Mucosa of rectum (tissue), 2 donors: ENCODE results near the gene IL10RB.
"Not testable (repeated sequence)": the region's sequence is repeated elsewhere in the genome, so short reads cannot be mapped to it uniquely, and the experiment has no call there.

ENCODE experiments used
- H3K27ac ChIP-seq, 2 donors: one replicate each; pipeline ENCODE4 v1.7.0; 2013; ENCODE audit warnings: inconsistent platforms in 2 of 2, low read depth in 2 of 2, low read length in 2 of 2
- H3K27me3 ChIP-seq, 2 donors: one replicate each; pipeline ENCODE4 v1.7.0; 2013; ENCODE audit warnings: low read length in 2 of 2; ENCODE audit not compliant: control insufficient read depth in 2 of 2, insufficient read depth in 2 of 2
- H3K36me3 ChIP-seq, 2 donors: one replicate each; pipeline ENCODE4 v1.7.0; 2013; ENCODE audit warnings: low read length in 2 of 2; ENCODE audit not compliant: control insufficient read depth in 2 of 2, insufficient read depth in 2 of 2
- H3K4me1 ChIP-seq, 2 donors: one replicate each; pipeline ENCODE4 v1.7.0; 2013; ENCODE audit warnings: low read length in 2 of 2, mild to moderate bottlenecking in 1 of 2; ENCODE audit not compliant: control insufficient read depth in 2 of 2, insufficient read depth in 2 of 2
- H3K4me3 ChIP-seq, 2 donors: one replicate each; pipeline ENCODE4 v1.7.0; 2013; ENCODE audit warnings: low read length in 2 of 2
- H3K9ac ChIP-seq, 2 donors: one replicate each; pipeline ENCODE4 v1.7.0; 2013; ENCODE audit warnings: low read length in 2 of 2, low read depth in 1 of 2, mild to moderate bottlenecking in 1 of 2
- H3K9me3 ChIP-seq, 2 donors: one replicate each; pipeline ENCODE4 v1.7.0; 2013; ENCODE audit warnings: low read length in 2 of 2; ENCODE audit not compliant: control insufficient read depth in 2 of 2
- donor health status: healthy.
- donor health status: Normal muscosa, but diverticular disease.

IL10RB gene

GRCh38 chr21:33266050-33266788, at the start of gene IL10RB:
Gene IL10RB (plus strand): TSS chr21:33266367. CDS start chr21:33266466, 99 bp downstream.
- H3K27me3 ChIP-seq: no peaks in the 10 kb centered on the region
- peak within 1 kb of the TSS; percentile 90 to 94 for H3K27ac ChIP-seq
- peaks cover 36 to 38% of the 10 kb centered on the region in 2 donors for H3K4me1 ChIP-seq
- H3K36me3 ChIP-seq: peaks cover 8 to 11% of the 10 kb centered on the region in 2 donors
- peak within 1 kb of the TSS; percentile 71 to 92 for H3K4me3 ChIP-seq
- peak within 1 kb of the TSS; percentile 86 to 99 for H3K9ac ChIP-seq
- H3K9me3 ChIP-seq: no peaks in the 10 kb centered on the region

- H3K27ac ChIP-seq: peak overlapping the region in 1 of 2 donors; percentile 80
- no peaks in the 10 kb centered on the region for H3K27me3 ChIP-seq
- no peak overlapping the region for H3K4me3 ChIP-seq
- no peak overlapping the region for H3K9ac ChIP-seq
- H3K36me3 ChIP-seq: no peaks in the 10 kb centered on the region
- H3K9me3 ChIP-seq: no peaks in the 10 kb centered on the region
- peaks cover 0 to 3% of the 10 kb centered on the region in 2 donors for H3K4me1 ChIP-seq
Measured at GRCh38 chr21:33217138-33217520, 49.0 kb upstream of the IL10RB start.

- Histone ChIP-seq H3K27me3 (no peaks in the 10 kb centered on the region), H3K4me3 (no peak overlapping the region), H3K9ac (no peak overlapping the region), H3K4me1 (peaks cover 0 to 3% of the 10 kb centered on the region in 2 donors), H3K27ac (no peak overlapping the region), H3K36me3 (no peaks in the 10 kb centered on the region), H3K9me3 (no peaks in the 10 kb centered on the region)
Measured at GRCh38 chr21:33219300-33219699, 46.9 kb upstream of the IL10RB start.

- Histone ChIP-seq H3K27ac (no peak overlapping the region), H3K9ac (no peak overlapping the region), H3K27me3 (no peaks in the 10 kb centered on the region), H3K9me3 (no peaks in the 10 kb centered on the region), H3K4me3 (no peak overlapping the region), H3K36me3 (no peaks in the 10 kb centered on the region), H3K4me1 (no peaks in the 10 kb centered on the region)
Measured at GRCh38 chr21:33219954-33220353, 46.2 kb upstream of the IL10RB start.

GRCh38 chr21:33225376-33225775, 40.8 kb upstream of the IL10RB start:
- not testable (repeated sequence) for H3K9me3 ChIP-seq, H3K27ac ChIP-seq, H3K36me3 ChIP-seq, H3K27me3 ChIP-seq, H3K4me3 ChIP-seq, H3K4me1 ChIP-seq, H3K9ac ChIP-seq

GRCh38 chr21:33228455-33228854, 37.7 kb upstream of the IL10RB start:
- Histone ChIP-seq H3K9me3 (no peaks in the 10 kb centered on the region), H3K27me3 (no peaks in the 10 kb centered on the region), H3K36me3 (no peaks in the 10 kb centered on the region), H3K9ac (no peak overlapping the region), H3K4me1 (peaks cover 4% of the 10 kb centered on the region in 2 donors), H3K4me3 (no peak overlapping the region), H3K27ac (no peak overlapping the region)

- H3K9me3 ChIP-seq: no peaks in the 10 kb centered on the region
- H3K4me1 ChIP-seq: peaks cover 4% of the 10 kb centered on the region in 2 donors
- no peaks in the 10 kb centered on the region for H3K27me3 ChIP-seq
- H3K36me3 ChIP-seq: no peaks in the 10 kb centered on the region
- H3K27ac ChIP-seq: peak overlapping the region in 1 of 2 donors; percentile 29
- H3K9ac ChIP-seq: peak overlapping the region in 1 of 2 donors; percentile 0
- peak overlapping the region; percentile 28 to 87 for H3K4me3 ChIP-seq
Measured at GRCh38 chr21:33229099-33229783, 36.9 kb upstream of the IL10RB start.

- no peaks in the 10 kb centered on the region for H3K9me3 ChIP-seq
- peak within 1 kb of the TSS; percentile 87 to 88 for H3K4me3 ChIP-seq
- peaks cover 4 to 7% of the 10 kb centered on the region in 2 donors for H3K4me1 ChIP-seq
- H3K27me3 ChIP-seq: no peaks in the 10 kb centered on the region
- H3K27ac ChIP-seq: peak within 1 kb of the TSS; percentile 84 to 94
- H3K9ac ChIP-seq: peak within 1 kb of the TSS; percentile 85 to 89
- H3K36me3 ChIP-seq: no peaks in the 10 kb centered on the region
Measured at GRCh38 chr21:33229784-33230544, 36.2 kb upstream of the IL10RB start, which contains the start of gene IFNAR2. Gene IFNAR2 (plus strand): TSS chr21:33229938. CDS start chr21:33241923, 11,985 bp downstream.

GRCh38 chr21:33230545-33231324, 35.4 kb upstream of the IL10RB start:
- peaks cover 4 to 7% of the 10 kb centered on the region in 2 donors for H3K4me1 ChIP-seq
- H3K27me3 ChIP-seq: no peaks in the 10 kb centered on the region
- no peaks in the 10 kb centered on the region for H3K36me3 ChIP-seq
- H3K27ac ChIP-seq: peak overlapping the region; percentile 84 to 94
- peak overlapping the region; percentile 85 to 89 for H3K9ac ChIP-seq
- H3K9me3 ChIP-seq: no peaks in the 10 kb centered on the region
- peak overlapping the region; percentile 87 to 88 for H3K4me3 ChIP-seq
